H9 (cell line): ENCODE results near the gene LMOD1. TPM values are rescaled to one million over a fixed set of nuclear protein-coding genes. Genes with fewer than 3 reads are reported as not detected.
A peak's percentile ranks its signal among the peaks of the same experiment; 100 is the strongest.

ENCODE experiments used
- DNase-seq: peaks from one replicate; pipeline ENCODE4 v3.0.0-alpha.2; 2017
- H2AFZ ChIP-seq: one replicate; pipeline ENCODE4 v1.6.1; 2013; ENCODE audit warnings: mild to moderate bottlenecking, low read length, control low read depth, moderate library complexity
- H2AK5ac ChIP-seq: 2 replicates; pipeline ENCODE4 v1.6.1; 2013; ENCODE audit warnings: low read length, control low read depth, mixed read lengths; ENCODE audit not compliant: insufficient read length
- H2BK120ac ChIP-seq: one replicate; pipeline ENCODE4 v1.6.1; 2013; ENCODE audit warnings: low read depth, mild to moderate bottlenecking, low read length, control low read depth, inconsistent platforms; ENCODE audit not compliant: poor library complexity, severe bottlenecking
- H2BK12ac ChIP-seq: 2 replicates; pipeline ENCODE4 v1.6.1; 2013; ENCODE audit warnings: low read length, control low read depth, mixed read lengths, low read depth; ENCODE audit not compliant: insufficient read length
- H2BK15ac ChIP-seq: 2 replicates; pipeline ENCODE4 v1.6.1; 2013; ENCODE audit warnings: low read depth, low read length, control low read depth
- H2BK20ac ChIP-seq: one replicate; pipeline ENCODE4 v1.6.1; 2013; ENCODE audit warnings: low read depth, mild to moderate bottlenecking, low read length, control low read depth, inconsistent platforms; ENCODE audit not compliant: poor library complexity, severe bottlenecking
- H2BK5ac ChIP-seq: 2 replicates; pipeline ENCODE4 v1.6.1; 2013; ENCODE audit warnings: low read length, control low read depth, mixed read lengths; ENCODE audit not compliant: insufficient read length
- H3K14ac ChIP-seq: 2 replicates; pipeline ENCODE4 v1.6.1; 2013; ENCODE audit warnings: low read length, control low read depth; ENCODE audit not compliant: insufficient read depth
- H3K18ac ChIP-seq: 2 replicates; pipeline ENCODE4 v1.6.1; 2013; ENCODE audit warnings: low read depth, mild to moderate bottlenecking, mixed read lengths, low read length, control low read depth; ENCODE audit not compliant: insufficient read length
- H3K23ac ChIP-seq: 2 replicates; pipeline ENCODE4 v1.6.1; 2013; ENCODE audit warnings: low read length, control low read depth, mixed read lengths, low read depth; ENCODE audit not compliant: insufficient read length
- H3K23me2 ChIP-seq: 2 replicates; pipeline ENCODE4 v1.6.1; 2013; ENCODE audit warnings: low read depth, mild to moderate bottlenecking, mixed read lengths, low read length, control low read depth; ENCODE audit not compliant: insufficient read length, poor library complexity, severe bottlenecking
- H3K27ac ChIP-seq: 2 replicates; pipeline ENCODE4 v1.5.1; 2013; ENCODE audit warnings: low read length, control low read depth, mixed read lengths, low read depth; ENCODE audit not compliant: insufficient read length
- H3K27me3 ChIP-seq: 2 replicates; pipeline ENCODE4 v1.6.1; 2013; ENCODE audit warnings: low read length, control low read depth, inconsistent platforms; ENCODE audit not compliant: insufficient read depth
- H3K4ac ChIP-seq: 2 replicates; pipeline ENCODE4 v1.6.1; 2013; ENCODE audit warnings: low read depth, mild to moderate bottlenecking, control low read depth, inconsistent platforms, low read length, moderate library complexity
- H3K4me1 ChIP-seq: 2 replicates; pipeline ENCODE4 v1.6.1; 2013; ENCODE audit warnings: low read length, control low read depth, inconsistent platforms; ENCODE audit not compliant: insufficient read depth
- H3K4me2 ChIP-seq: 2 replicates; pipeline ENCODE4 v1.6.1; 2013; ENCODE audit warnings: low read length, control low read depth, mixed read lengths; ENCODE audit not compliant: insufficient read length, insufficient read depth
- H3K56ac ChIP-seq: 2 replicates; pipeline ENCODE4 v1.6.1; 2013; ENCODE audit warnings: low read depth, mild to moderate bottlenecking, mixed read lengths, low read length, control low read depth; ENCODE audit not compliant: insufficient read length
- H3K79me1 ChIP-seq: 2 replicates; pipeline ENCODE4 v1.6.1; 2013; ENCODE audit warnings: low read depth, mild to moderate bottlenecking, moderate library complexity, low read length, control low read depth, inconsistent platforms; ENCODE audit not compliant: insufficient read depth, poor library complexity, severe bottlenecking
- H3K79me2 ChIP-seq: 2 replicates; pipeline ENCODE4 v1.6.1; 2013; ENCODE audit warnings: low read length, control low read depth, inconsistent platforms; ENCODE audit not compliant: insufficient read depth
- H3K9ac ChIP-seq: 2 replicates; pipeline ENCODE4 v1.6.1; 2013; ENCODE audit warnings: low read length, control low read depth, mixed read lengths; ENCODE audit not compliant: insufficient read length; ENCODE audit errors: extremely low read depth
- H3K9me3 ChIP-seq: one replicate; pipeline ENCODE4 v1.6.1; 2013; ENCODE audit warnings: low read depth, low read length, inconsistent platforms; ENCODE audit not compliant: control insufficient read depth
- H3T11ph ChIP-seq: one replicate; pipeline ENCODE4 v1.6.1; 2013; ENCODE audit warnings: mild to moderate bottlenecking, low read length, control low read depth, inconsistent platforms
- H4K20me1 ChIP-seq: one replicate; pipeline ENCODE4 v1.6.1; 2013; ENCODE audit not compliant: control insufficient read depth, insufficient read length, insufficient read depth
- H4K5ac ChIP-seq: 2 replicates; pipeline ENCODE4 v1.6.1; 2013; ENCODE audit warnings: low read depth, mild to moderate bottlenecking, mixed read lengths, low read length, control low read depth; ENCODE audit not compliant: insufficient read length
- H4K8ac ChIP-seq: replicated peaks from 2 replicates; pipeline ENCODE4 v1.6.1; 2013; ENCODE audit warnings: low read length, control low read depth, mixed read lengths, low read depth; ENCODE audit not compliant: insufficient read length
- H4K91ac ChIP-seq: 2 replicates; pipeline ENCODE4 v1.6.1; 2013; ENCODE audit warnings: low read depth, mild to moderate bottlenecking, moderate library complexity, mixed read lengths, low read length, control low read depth; ENCODE audit not compliant: insufficient read length
- H3K27ac Mint-ChIP-seq, 3 experiments: 2 replicates in 2 of 3; 3 replicates in 1 of 3; pipeline ENCODE4 v1.8.0; 2020 to 2021; ENCODE audit warnings: mixed read lengths in 3 of 3, mild to moderate bottlenecking in 1 of 3, moderate library complexity in 1 of 3
- H3K27me3 Mint-ChIP-seq: 2 replicates; pipeline ENCODE4 v1.8.0; 2021; ENCODE audit warnings: low read depth, mild to moderate bottlenecking, moderate library complexity, mixed read lengths
- H3K36me3 Mint-ChIP-seq, 3 experiments: 2 replicates in 2 of 3; 3 replicates in 1 of 3; pipeline ENCODE4 v1.8.0; 2020 to 2021; ENCODE audit warnings: low read depth in 3 of 3, mixed read lengths in 3 of 3; ENCODE audit not compliant: insufficient read depth in 1 of 3
- H3K4me1 Mint-ChIP-seq, 2 experiments: 2 replicates each; pipeline ENCODE4 v1.8.0; 2020; ENCODE audit warnings: mixed read lengths in 2 of 2
- H3K4me3 Mint-ChIP-seq, 2 experiments: 2 replicates in 1 of 2; 3 replicates in 1 of 2; pipeline ENCODE4 v1.8.0; 2020 to 2021; ENCODE audit warnings: mild to moderate bottlenecking in 2 of 2, mixed read lengths in 2 of 2, moderate library complexity in 1 of 2
- H3K9me3 Mint-ChIP-seq, 2 experiments: 2 replicates in 1 of 2; 3 replicates in 1 of 2; pipeline ENCODE4 v1.8.0; 2020; ENCODE audit warnings: mild to moderate bottlenecking in 2 of 2, mixed read lengths in 2 of 2, moderate library complexity in 1 of 2
- WGBS: extraction: QIAGEN DNeasy Blood & Tissue Kit; methylation state at CpG from one replicate; pipeline ENCODE4 v1.1.7; 2013; ENCODE audit warnings: missing lambda C conversion rate, low lambda C conversion rate, mixed read lengths; ENCODE audit not compliant: insufficient read length; ENCODE audit errors: extremely low coverage; 5-methylcytosine and 5-hydroxymethylcytosine counted together
- total RNA-seq: library from RNA; stranded (reverse); gene quantifications from 2 replicates; pipeline ENCODE4 v1.2.1, GENCODE V29; 2021
- TF ChIP-seq, protein P1 (sequence below): fragments of 200-600 bp; sonication (generic); conservative IDR thresholded peaks from 3 replicates; pipeline ENCODE4 v1.8.0; 2021; ENCODE audit warnings: antibody characterized with exemption, mild to moderate bottlenecking

LMOD1 gene
- total RNA-seq, 1 experiment from 2014 or later = 0.31 TPM

GRCh38 chr1:201894343-201895119, 51.8 kb downstream of the LMOD1 start:
- peak overlapping the region; percentile 7 for H3K4me2 ChIP-seq

More at GRCh38 chr1:201894343-201895119, 51.8 kb downstream of the LMOD1 start:
- Histone ChIP-seq H3T11ph (no peak overlapping the region), H3K14ac (no peak overlapping the region), H2AK5ac (no peak overlapping the region), H3K27me3 (no peaks in the 10 kb centered on the region), H4K20me1 (no peaks in the 10 kb centered on the region), H2BK20ac (no peak overlapping the region), H3K79me2 (no peaks in the 10 kb centered on the region), H3K79me1 (no peaks in the 10 kb centered on the region), H2BK12ac (no peak overlapping the region), H3K23me2 (no peaks in the 10 kb centered on the region), H3K18ac (no peak overlapping the region), H3K9me3 (no peaks in the 10 kb centered on the region), H3K9ac (no peak overlapping the region), H2AFZ (no peak overlapping the region), H4K5ac (no peak overlapping the region), H2BK15ac (no peak overlapping the region), H2BK120ac (no peak overlapping the region), H2BK5ac (no peak overlapping the region), H4K8ac (no peak overlapping the region), H3K4me1 (peaks cover 5% of the 10 kb centered on the region; the same call in 1 of the 2 replicates), H4K91ac (no peak overlapping the region), H3K56ac (no peak overlapping the region), H3K4ac (no peak overlapping the region), H3K23ac (no peak overlapping the region), H3K27ac (no peak overlapping the region)
- Mint-ChIP-seq H3K27me3 (peaks cover 6% of the 10 kb centered on the region), H3K4me3 (no peak overlapping the region; a peak in 1 of 5 replicates), H3K9me3 (no peaks in the 10 kb centered on the region), H3K27ac (peak overlapping the region in 1 of 3 experiments; percentile 50; a peak in 2 of 7 replicates), H3K4me1 (peaks cover 27 to 36% of the 10 kb centered on the region in 2 experiments), H3K36me3 (0 out of 7 replicates have a peak, but pooled peaks cover 0 to 1% (median 0%) of the 10 kb centered on the region in 3 experiments)
- peak; percentile 67 for DNase-seq
- TF ChIP-seq, protein P1, sequence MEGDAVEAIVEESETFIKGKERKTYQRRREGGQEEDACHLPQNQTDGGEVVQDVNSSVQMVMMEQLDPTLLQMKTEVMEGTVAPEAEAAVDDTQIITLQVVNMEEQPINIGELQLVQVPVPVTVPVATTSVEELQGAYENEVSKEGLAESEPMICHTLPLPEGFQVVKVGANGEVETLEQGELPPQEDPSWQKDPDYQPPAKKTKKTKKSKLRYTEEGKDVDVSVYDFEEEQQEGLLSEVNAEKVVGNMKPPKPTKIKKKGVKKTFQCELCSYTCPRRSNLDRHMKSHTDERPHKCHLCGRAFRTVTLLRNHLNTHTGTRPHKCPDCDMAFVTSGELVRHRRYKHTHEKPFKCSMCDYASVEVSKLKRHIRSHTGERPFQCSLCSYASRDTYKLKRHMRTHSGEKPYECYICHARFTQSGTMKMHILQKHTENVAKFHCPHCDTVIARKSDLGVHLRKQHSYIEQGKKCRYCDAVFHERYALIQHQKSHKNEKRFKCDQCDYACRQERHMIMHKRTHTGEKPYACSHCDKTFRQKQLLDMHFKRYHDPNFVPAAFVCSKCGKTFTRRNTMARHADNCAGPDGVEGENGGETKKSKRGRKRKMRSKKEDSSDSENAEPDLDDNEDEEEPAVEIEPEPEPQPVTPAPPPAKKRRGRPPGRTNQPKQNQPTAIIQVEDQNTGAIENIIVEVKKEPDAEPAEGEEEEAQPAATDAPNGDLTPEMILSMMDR = no peak
- WGBS = no CpG with 5 or more reads among the region's 5 CpGs
